CD4-positive, alpha-beta T cell treated with Interleukin-17A for 4 hours (primary cell): Measurements from ENCODE around the gene TMEM30B.

Experiments
- DNase-seq: peaks from one replicate; pipeline ENCODE4 v3.0.0-alpha.2; 2020; ENCODE audit warnings: mixed read lengths

Gene TMEM30B

DNA sequence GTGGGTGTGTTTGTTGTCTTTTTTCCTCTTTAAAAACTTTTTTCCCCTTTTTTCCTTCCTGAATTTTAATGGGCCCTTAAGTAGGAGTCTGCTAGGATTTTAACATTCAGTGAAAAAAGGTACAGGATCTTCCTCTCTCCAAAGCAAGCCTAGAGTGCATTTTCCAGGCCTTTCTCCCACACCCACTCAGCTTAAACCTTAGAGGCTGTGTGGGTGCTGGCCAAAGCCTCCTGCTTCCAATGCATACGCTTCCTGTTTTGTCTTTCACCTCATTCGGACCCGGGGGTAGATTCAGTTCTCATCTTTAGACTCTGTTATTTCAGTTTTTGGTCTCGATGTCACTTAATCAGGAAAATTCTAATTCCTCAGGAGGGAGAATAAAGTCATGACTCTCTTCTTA is 51.2 kb downstream of the TMEM30B start:
- DNase-seq = no peak

DNA sequence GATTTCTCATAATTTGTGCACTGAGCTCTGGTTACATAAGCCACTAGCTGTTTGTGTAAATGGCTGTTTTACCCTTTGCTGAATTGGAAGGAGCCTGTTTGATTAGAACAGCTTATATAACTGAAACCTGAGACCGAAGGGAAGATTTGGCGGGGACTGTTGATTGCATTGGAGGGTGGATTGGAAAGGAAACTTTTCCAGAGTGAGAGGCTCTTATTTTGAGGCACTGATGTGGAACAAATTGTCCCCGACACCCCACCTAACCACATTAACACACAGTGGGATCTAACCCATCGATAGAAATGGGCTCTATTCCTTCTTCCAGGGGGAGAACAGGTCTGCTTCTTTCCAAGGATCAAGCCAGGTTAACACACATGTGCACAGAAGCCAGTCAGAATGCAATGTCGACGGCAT is 51.7 kb downstream of the TMEM30B start:
- DNase-seq = no peak

DNA sequence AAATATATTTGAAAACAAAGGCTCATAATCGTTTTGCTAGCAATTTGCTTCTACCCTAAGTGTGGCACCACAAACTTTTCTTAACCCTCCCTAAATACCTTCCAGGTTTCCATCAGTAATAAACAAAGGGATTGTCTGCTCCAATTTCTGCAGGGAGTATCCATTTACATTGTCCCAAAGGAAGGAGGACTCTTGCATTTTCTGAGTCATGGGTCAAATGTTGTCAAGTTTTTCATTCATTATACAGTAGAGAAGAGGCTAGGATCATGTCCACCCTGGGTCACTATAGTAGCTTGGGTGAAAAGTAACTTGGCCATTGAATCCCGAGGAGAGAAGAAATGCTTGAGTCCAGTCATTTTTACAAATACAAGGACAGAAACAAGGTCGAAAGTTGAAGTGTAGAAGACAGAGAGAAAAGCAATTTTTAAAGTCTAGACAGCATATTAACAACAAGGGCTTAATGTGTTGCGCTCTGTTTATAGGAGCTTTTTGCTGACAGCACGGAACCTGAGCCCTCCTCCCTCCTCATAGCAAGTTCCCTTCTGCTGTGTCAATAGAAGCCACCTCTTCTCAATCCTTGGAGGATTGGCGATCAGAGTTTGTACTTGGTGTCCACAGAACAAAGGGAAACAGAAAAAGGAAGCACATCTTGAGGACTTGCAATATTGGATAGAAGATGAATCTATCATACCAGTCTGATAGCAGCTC is 53.1 kb downstream of the TMEM30B start:
- no peak for DNase-seq
